SKM-1 treated with dmso at 0.1 percent for 144 hours (cell line): ENCODE data around the gene ELOVL6.
"Not testable (repeated sequence)": the region's sequence is repeated elsewhere in the genome, so short reads cannot be mapped to it uniquely, and the experiment has no call there.

ENCODE experiments used
- DNase-seq: peaks from one replicate; lab custom pipeline; 2025; ENCODE audit not compliant: unreplicated experiment; lab: John Stamatoyannopoulos, UW

ELOVL6 gene

DNA sequence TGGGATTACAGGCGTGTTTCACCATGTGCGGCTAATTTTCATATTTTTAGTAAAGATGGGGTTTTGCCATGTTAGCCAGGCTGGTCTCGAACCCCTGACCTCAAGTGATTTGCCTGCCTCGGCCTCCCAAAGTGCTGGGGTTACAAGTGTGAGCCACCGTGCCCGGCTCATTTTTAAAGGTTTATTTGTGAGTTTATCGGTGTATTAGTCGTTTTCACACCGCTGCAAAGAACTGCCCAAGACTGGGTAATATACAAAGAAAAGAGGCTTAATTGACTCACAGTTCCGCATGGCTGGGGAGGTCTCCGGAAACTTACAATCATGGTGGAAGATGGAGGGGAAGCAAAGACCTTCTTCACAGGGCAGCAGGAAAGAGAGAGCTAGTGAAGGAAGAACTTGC is 159.3 kb downstream of the ELOVL6 start:
- not testable (repeated sequence) for DNase-seq

- DNase-seq = peak; percentile 80
Observed at GRCh38 chr4:110034026-110034393, 164.4 kb downstream of the ELOVL6 start.

GRCh38 chr4:110033355-110034025 is 164.9 kb downstream of the ELOVL6 start:
- DNase-seq = no peak

DNA sequence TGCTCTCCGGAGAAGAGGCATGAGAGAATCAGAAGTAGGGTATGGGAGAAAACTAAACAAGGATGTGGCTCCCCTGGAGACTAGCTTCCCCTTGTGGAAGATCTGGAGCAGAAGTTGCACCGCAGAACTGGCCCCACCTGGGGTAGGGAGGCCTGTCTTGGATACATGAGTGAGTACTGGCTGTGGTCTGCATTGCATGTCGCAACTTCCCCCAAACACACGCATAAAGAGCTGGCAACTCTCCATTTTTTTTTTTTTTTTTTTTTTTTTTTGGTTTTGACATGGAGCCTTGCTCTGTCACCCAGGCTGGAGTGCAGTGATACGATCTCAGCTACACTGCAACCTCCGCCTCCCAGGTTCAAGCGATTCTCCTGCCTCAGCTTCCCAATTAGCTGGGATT is 165.8 kb downstream of the ELOVL6 start:
- DNase-seq = peak; percentile 71

GRCh38 chr4:110025718-110026117 is 172.7 kb downstream of the ELOVL6 start:
- DNase-seq = no peak

- no peak for DNase-seq
Observed at GRCh38 chr4:110025056-110025455, 173.4 kb downstream of the ELOVL6 start.

GRCh38 chr4:110022457-110022856 is 176.0 kb downstream of the ELOVL6 start:
- no peak for DNase-seq

GRCh38 chr4:110020646-110021443 is 177.6 kb downstream of the ELOVL6 start:
- no peak for DNase-seq

DNA sequence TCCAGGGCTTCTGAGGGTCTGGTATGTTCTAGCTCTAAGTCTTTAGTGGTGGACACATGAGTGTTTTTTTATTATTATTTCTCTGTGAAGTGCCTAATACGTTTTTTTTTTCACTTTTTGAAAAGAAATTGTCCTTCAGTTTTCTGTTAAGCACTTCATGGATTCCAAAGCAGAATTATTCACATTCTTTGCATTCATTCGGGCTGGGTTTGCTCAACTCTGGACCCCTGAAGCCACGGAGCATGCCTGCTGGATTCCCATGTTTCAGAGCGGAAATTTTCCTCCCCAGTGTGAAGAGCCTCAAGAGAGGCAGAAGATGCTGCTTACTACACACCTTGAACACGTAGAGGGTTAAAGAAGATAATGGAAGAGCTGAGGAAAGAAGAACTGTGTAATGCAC is 178.3 kb downstream of the ELOVL6 start:
- DNase-seq = no peak

GRCh38 chr4:110019153-110019552 is 179.3 kb downstream of the ELOVL6 start:
- no peak for DNase-seq

DNA sequence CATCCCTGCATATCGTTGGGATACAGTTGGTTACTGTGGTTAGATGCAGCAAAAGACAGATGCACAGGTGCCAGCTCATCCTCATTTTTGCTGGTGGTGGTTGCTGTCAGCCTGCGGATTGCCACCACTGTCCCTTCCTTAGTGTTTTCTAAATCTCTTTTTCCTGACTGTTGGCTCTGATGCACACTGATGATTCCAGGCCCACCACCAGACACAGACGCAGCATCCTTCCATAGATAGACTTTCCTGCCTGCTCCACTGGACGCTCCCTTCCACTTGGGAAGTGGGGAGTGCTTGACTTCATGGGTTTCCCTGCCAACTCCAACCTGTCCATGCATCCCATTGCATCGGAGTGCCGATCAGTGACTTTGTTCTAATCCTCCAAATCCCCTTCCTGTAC is 184.2 kb downstream of the ELOVL6 start:
- DNase-seq = no peak

- no peak for DNase-seq
Observed at GRCh38 chr4:110012917-110013316, 185.5 kb downstream of the ELOVL6 start.

- DNase-seq = no peak
Observed at GRCh38 chr4:110010797-110011196, 187.6 kb downstream of the ELOVL6 start.

DNA sequence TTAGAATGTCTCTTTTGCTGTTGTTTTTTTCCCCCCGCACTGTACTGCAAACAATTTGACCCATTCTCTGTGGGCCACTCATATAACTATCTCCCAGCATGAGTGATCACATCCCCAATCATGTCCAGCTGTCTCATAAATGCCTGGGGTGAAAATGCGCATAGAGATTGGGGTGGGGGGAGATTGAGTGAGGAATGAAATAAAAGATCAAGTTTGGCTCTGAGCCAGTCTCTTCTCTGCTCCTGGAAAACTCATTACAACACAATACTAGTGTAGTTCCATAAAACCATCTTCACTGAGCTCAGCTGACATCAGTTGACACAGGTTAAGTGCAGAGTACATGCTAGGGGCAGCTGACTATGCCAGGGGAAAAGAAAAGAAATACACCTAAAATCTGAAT is 188.9 kb downstream of the ELOVL6 start:
- no peak for DNase-seq

GRCh38 chr4:110008540-110008939 is 189.9 kb downstream of the ELOVL6 start:
- DNase-seq = no peak

DNA sequence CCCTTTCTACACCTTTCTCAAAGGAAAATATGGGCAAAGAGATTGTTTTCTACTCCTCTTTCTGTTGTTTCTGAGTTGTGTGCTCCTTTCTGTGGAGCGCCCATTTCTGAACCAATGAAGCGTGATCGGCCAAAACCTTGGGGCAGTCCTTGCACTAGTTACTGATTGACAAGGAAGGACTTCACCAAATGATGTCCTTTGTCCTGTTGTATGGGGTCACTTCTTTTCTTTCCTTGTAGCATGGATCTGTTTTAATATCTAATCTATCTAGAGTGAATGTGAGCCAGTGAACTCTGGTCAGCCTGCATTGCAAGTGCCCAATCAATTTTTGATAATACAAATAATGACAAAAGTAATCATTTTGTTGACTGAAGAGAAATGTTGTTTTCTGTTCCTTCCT is 191.2 kb downstream of the ELOVL6 start:
- no peak for DNase-seq

DNA sequence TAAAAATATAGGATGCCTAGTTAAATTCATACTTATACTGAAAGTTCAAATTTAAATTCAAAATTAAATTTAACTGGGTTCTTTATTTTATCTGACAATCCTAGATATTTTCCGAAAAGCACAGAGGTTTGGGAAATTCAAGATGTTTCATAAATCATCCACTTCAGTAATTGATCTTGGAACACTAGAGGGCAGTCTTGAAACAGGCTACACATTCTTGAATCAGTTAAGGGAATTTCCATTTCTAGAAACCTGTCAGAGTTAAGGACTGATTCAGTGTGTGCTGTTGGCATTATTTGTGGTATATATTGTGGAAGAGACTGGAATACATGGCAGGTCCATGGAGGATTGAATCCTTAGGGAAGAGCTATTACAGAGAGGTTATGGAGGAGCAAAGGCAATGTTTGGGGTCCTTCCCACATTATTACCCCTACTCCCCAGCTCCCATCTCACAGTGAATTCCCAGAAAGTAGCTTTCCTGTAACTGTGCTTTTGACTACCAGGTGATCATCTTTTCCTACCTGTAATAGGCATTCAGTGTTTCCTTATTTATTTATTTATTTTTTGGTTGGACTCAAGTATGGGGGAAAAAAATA is 192.9 kb downstream of the ELOVL6 start:
- peak; percentile 38 for DNase-seq

DNA sequence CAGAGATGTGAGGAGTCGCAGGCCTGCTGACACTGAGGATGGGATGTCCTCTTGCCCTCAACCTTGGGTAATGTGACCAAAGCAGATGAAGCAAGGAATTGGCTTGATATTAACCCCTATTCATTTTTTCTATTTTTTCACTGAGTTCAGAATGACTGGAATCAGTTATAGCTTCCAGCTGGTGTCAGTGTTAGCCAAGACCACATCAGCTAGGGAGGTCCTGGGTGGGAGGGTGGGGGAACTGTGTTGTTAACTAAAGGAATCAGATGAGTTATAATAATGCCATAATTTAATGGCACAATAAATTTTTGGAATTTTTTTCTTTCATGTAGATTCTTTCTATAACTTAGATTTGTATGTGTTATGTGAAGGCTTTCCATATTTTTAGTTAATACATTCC is 193.9 kb downstream of the ELOVL6 start:
- no peak for DNase-seq

- no peak for DNase-seq
Observed at GRCh38 chr4:110003401-110004187, 194.8 kb downstream of the ELOVL6 start.

DNA sequence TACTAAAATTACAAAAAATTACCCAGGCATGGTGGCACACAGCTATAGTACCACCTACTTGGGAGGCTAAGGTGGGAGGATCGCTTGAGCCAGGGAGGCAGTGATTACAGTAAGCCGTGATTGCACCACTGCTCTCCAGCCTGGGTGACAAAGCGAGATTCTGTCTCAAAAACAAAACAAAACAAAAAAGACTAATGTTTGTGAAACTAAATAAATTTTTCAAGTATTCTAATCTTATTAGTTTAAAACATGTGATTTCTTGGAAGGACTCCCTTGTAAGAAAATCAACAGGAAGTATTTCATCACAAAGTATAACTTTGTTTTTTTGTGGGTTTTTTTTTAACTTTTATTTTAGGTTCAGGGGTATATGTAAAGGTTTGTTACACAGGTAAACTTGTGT is 196.1 kb downstream of the ELOVL6 start:
- no peak for DNase-seq

GRCh38 chr4:109999585-109999912 is 198.9 kb downstream of the ELOVL6 start:
- DNase-seq = no peak
